GM10248 (cell line): ENCODE data around the gene SLC1A3.

Source experiments
- CTCF ChIA-PET: fragments of 300-600 bp; sonication (Branson Sonifier 250); formaldehyde crosslinking; extraction: SDS; loops from one replicate; lab custom pipeline; 2021; ENCODE audit warnings: antibody characterized with exemption; lab: Yijun Ruan, JAX
- POLR2A ChIA-PET: fragments of 350-650 bp; sonication (Branson Sonifier 250); formaldehyde crosslinking; extraction: SDS; loops from one replicate; lab custom pipeline; 2020; ENCODE audit warnings: antibody characterized with exemption; lab: Yijun Ruan, JAX
- DNase-seq: peaks from one replicate; pipeline ENCODE4 v3.0.0; 2012; ENCODE audit errors: extremely low spot score
- TF ChIP-seq, protein P1 (sequence below): IDR thresholded peaks from 2 replicates; pipeline ENCODE4 v1.5.1; 2012; ENCODE audit warnings: mild to moderate bottlenecking, low read depth; ENCODE audit errors: extremely low read depth, missing control alignments, control extremely low read depth

The SLC1A3 gene

GRCh38 chr5:36613241-36613640 is 6.8 kb downstream of the SLC1A3 start:
- ChIA-PET POLR2A (no interaction called here), CTCF (interaction anchor here (1.1 to 1.4 kb wide), 2 partner anchors 14 to 17 kb away, joined by 3 to 4 read pairs; no protein-coding TSS in a partner anchor)
- DNase-seq = no peak
- TF ChIP-seq, protein P1, sequence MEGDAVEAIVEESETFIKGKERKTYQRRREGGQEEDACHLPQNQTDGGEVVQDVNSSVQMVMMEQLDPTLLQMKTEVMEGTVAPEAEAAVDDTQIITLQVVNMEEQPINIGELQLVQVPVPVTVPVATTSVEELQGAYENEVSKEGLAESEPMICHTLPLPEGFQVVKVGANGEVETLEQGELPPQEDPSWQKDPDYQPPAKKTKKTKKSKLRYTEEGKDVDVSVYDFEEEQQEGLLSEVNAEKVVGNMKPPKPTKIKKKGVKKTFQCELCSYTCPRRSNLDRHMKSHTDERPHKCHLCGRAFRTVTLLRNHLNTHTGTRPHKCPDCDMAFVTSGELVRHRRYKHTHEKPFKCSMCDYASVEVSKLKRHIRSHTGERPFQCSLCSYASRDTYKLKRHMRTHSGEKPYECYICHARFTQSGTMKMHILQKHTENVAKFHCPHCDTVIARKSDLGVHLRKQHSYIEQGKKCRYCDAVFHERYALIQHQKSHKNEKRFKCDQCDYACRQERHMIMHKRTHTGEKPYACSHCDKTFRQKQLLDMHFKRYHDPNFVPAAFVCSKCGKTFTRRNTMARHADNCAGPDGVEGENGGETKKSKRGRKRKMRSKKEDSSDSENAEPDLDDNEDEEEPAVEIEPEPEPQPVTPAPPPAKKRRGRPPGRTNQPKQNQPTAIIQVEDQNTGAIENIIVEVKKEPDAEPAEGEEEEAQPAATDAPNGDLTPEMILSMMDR = no peak

DNA sequence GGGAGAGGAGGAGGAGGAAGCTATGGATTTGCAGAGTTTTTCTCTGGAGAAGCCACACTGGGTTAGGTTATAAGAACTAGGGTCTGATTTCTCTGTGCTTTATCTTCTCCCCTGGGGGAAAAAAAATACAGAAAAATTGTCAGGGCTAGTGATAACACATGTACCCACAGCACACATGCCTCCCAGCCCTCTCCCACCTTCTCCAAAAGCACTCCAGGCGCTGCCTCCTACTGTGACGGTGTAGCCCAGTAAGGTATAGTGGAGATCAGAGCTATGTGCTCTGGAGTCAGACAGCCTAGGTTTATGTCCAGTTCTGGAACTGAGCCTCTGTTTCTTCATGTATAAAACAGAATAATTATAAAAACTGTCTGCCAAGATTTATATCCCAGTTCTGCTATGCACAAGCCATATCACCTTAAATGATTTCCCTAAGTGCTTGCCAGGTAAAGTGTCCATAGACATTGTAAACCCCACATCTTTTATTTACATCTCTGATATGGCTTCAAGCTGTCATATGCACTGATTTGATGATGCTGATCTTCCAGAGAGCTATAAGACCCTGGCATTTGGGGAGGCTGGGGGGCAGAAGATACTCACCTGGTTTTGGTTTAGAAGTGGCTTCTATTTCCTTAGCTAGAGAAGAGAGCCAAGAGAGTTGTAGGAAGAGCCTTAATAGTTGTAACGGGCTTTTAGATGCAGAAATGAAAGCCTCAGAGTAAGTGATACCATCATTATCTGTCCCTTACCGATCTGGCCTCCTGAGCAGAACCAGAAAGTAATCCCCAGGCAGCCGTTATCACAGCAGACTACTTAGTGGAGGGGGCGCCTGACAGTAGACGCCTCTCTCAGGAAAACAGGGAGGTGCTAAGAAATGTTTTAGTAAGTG is 7.6 kb downstream of the SLC1A3 start:
- CTCF ChIA-PET = interaction anchor here (1.1 to 1.4 kb wide), 2 partner anchors 14 to 18 kb away, joined by 3 to 4 read pairs; no protein-coding TSS in a partner anchor
- TF ChIP-seq, protein P1 = no peak
- no peak for DNase-seq
- POLR2A ChIA-PET = interaction anchor here (0.6 kb wide), 1 partner anchor 411 kb away, joined by 3 read pairs; no protein-coding TSS in a partner anchor

- CTCF ChIA-PET = interaction anchor here (1.4 kb wide), 1 partner anchor 13 kb away, joined by 3 read pairs; no protein-coding TSS in a partner anchor
- TF ChIP-seq, protein P1 = no peak
- POLR2A ChIA-PET = interaction anchor here (0.6 kb wide), 1 partner anchor 412 kb away, joined by 3 read pairs; no protein-coding TSS in a partner anchor
- DNase-seq = no peak
Observed at GRCh38 chr5:36614657-36615308, 8.4 kb downstream of the SLC1A3 start.

DNA sequence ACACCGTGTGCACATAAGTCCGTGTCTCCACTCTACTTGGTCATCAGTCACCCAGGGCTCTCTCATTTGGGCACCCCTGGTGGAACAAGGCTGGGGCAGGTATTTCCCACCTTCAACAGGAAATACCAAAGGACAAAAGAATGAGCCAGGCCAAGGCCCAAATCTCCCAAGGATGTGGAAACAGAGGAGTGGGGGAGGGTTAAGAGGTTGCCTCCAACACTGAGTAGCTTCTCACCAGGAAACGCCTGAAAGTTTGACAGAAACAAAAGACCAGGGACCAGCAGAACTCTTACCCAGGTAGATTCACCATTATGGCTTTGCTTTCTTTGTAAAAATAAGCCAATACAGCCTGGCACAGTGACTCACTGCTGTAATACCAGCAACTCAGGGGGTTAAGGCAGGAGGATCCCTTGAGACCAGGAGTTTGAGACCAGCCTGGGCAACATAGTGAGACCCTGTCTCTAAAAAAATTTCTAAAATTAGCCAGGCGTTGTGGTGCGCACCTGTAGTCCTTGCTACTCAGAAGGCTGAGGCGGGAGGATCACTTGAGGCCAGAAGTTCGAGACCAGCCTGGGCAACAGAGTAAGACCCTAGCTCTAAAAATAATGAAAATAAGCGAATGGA is 12.7 kb downstream of the SLC1A3 start:
- TF ChIP-seq, protein P1 = no peak
- CTCF ChIA-PET = no interaction called here
- no peak for DNase-seq
- POLR2A ChIA-PET = no interaction called here

GRCh38 chr5:36621985-36622384 is 15.6 kb downstream of the SLC1A3 start:
- ChIA-PET POLR2A (no interaction called here), CTCF (no interaction called here)
- TF ChIP-seq, protein P1 = no peak
- DNase-seq = no peak

DNA sequence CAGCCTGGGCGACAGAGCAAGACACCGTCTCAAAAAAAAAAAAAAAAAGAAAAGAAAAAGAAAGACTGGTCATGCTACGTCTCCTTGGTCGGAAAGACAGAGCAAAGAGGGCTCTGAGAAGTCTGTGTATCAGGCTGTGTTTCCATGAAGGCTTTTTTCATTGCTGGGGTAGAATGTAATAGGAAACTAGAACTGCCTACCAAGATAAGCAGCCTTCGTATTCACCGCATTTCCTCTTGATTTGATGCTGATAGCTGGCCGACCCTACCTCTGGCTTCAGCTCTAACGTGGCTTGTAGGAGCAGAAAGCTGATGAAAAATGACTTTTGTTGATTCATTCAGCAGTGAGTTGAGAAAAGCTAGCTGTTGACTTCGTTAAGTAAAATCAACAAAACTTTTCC is 17.4 kb downstream of the SLC1A3 start:
- ChIA-PET POLR2A (no interaction called here), CTCF (interaction anchor here (1.1 to 1.8 kb wide), 3 partner anchors 10 to 72 kb away, joined by 3 to 4 read pairs (median 4); no protein-coding TSS in a partner anchor)
- TF ChIP-seq, protein P1 = no peak
- DNase-seq = no peak
